ENCODE measurements around the gene MPO.

Gene MPO

DNA sequence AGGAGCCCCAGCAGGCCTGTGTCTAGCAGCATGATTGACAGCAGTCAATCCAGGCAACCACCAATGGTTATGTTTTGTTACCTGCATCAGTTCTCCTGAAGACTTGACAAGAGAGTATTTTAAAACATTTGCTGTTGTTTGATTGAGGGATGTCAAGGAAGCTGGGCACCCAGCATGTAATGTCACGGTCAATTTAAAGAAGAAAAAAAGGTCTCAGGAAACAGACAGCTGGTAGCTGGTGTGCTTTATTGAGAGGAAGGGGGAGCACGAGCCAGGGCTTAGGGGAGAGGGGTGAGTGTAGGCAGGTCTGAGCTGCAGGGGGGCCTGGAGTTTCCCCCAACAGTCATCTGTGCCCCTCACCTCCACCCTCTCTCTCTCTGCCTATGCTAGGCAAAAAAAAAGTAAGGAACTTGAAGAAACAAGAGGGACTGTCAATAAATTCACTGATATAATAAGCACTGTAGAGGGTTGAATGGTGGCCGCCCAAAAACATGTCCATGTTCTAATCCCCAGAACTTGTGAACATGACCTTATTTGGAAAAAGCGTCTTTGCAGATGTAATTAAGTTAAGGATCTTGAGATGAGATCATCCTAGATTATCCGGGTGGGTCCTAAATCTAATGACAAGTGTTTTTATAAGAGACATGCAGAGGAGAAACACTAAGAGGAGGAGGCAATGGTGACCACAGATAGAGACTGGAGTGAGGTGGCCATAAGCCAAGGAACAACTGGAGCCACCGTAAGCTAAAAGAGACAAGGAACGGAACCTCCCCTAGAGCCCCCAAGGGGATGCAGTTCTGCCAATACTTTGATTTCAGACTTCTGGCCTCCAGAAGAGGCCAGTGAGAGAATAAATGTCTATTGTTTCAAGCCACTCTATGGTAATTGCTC is 33.3 kb upstream of the MPO start:
- H3K4me3 ChIP-seq (ENCODE audit: low read depth, low read length): no peak overlapping the region
- TF ChIP-seq CTCF (IDR thresholded peaks at IDR 0.05; ENCODE audit: low read depth, low read length, missing control alignments): no peak
- no peak for DNase-seq (ENCODE audit: low read depth)

DNA sequence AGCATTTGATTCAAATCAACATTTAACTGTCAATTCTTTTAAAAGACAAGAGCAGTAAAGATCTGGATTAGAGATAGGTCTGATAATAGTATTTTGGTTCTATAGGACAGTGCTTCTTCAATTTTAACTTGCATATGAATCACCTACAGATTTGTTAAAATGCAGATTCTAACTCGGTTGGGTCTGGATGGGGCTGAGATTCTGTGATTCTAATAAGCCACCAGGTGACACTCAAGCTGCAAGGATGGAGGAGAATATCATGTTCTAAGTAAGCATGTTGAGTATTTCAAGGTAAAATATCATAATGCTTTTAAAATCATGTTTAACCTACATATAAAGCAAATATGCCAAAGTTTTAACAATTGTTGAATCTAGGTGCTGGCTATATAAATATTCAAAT is 32.1 kb upstream of the MPO start:
- no peak for TF ChIP-seq CTCF (IDR thresholded peaks at IDR 0.05; ENCODE audit: low read depth, low read length, missing control alignments)

GRCh38 chr17:58312021-58312630 is 31.4 kb upstream of the MPO start:
- TF ChIP-seq CTCF (IDR thresholded peaks at IDR 0.05; ENCODE audit: low read depth, low read length, missing control alignments): no peak
- no peak overlapping the region for H3K4me3 ChIP-seq (ENCODE audit: low read depth, low read length)
- no peak for DNase-seq (ENCODE audit: low read depth)

More for the DNA sequence above, 32.1 kb upstream of the MPO start:
- H3K4me3 ChIP-seq (ENCODE audit: low read depth, low read length): no peak overlapping the region
- no peak for DNase-seq (ENCODE audit: low read depth)

GRCh38 chr17:58311429-58311894 is 30.7 kb upstream of the MPO start:
- DNase-seq (ENCODE audit: low read depth): no peak
- H3K4me3 ChIP-seq (ENCODE audit: low read depth, low read length): no peak overlapping the region
- no peak for TF ChIP-seq CTCF (IDR thresholded peaks at IDR 0.05; ENCODE audit: low read depth, low read length, missing control alignments)

- DNase-seq (ENCODE audit: low read depth): no peak
- no peak for TF ChIP-seq CTCF (IDR thresholded peaks at IDR 0.05; ENCODE audit: low read depth, low read length, missing control alignments)
- no peak overlapping the region for H3K4me3 ChIP-seq (ENCODE audit: low read depth, low read length)
Measured at GRCh38 chr17:58310511-58311428, 30.0 kb upstream of the MPO start.

- TF ChIP-seq CTCF (IDR thresholded peaks at IDR 0.05; ENCODE audit: low read depth, low read length, missing control alignments): no peak
- DNase-seq (ENCODE audit: low read depth): no peak
Measured at GRCh38 chr17:58309918-58310259, 29.2 kb upstream of the MPO start.

More at GRCh38 chr17:58309918-58310259, 29.2 kb upstream of the MPO start:
- no peak overlapping the region for H3K4me3 ChIP-seq (ENCODE audit: low read depth, low read length)
